ENCODE data around the gene TSPAN4. TPM values are rescaled to one million over a fixed set of nuclear protein-coding genes. Genes with fewer than 3 reads are reported as not detected.

The TSPAN4 gene
- total and polyA plus RNA-seq, 10 of the 15 experiments (the other 5 are each of a cell fraction or from before 2014, with no cell fraction given): 0.37 to 14.0 (median 8.5) TPM; not detected in 1

- RAD21 ChIA-PET (ENCODE audit: unreplicated experiment): interaction anchor here (0.8 to 1.9 kb wide), 5 partner anchors 9 to 77 kb away, joined by 3 to 13 read pairs (median 4); partner anchors contain the start of genes PIDD1 and RPLP2
- SMC1A ChIA-PET (ENCODE audit: uncharacterized antibody, unreplicated experiment): interaction anchor here (0.8 to 1.7 kb wide), 2 partner anchors 8 to 10 kb away, joined by 4 to 5 read pairs; partner anchors contain the start of gene RPLP2
- peaks cover under 1 to 6% of the 10 kb centered on the region in 2 experiments; a peak in 3 of 4 replicates for H3K36me3 ChIP-seq (ENCODE audit: control insufficient read depth in 2 of 2, insufficient read depth in 2 of 2, low read length in 1 of 2)
- in situ Hi-C loops (cut with MboI) (loop anchor here (25.0 kb wide), 1 partner anchor 1569 kb away; the partner anchor contains the start of gene CD81), intact Hi-C loops (cut with micrococcal nuclease; ENCODE audit: unreplicated experiment) (no loop called here)
- peaks cover 4% of the 10 kb centered on the region for H4K20me1 ChIP-seq (ENCODE audit: control insufficient read depth, insufficient read depth)
- POLR2A ChIA-PET: interaction anchor here (0.6 to 4.3 kb wide), 13 partner anchors 8 to 203 kb away, joined by 3 to 33 read pairs (median 7); partner anchors contain the start of genes CD151, CRACR2B, IRF7 and PIDD1
- H3K4me1 ChIP-seq (ENCODE audit: control insufficient read depth, insufficient read depth, low read length): no peaks in the 10 kb centered on the region; the same call in 1 of the 2 replicates
- CTCF ChIA-PET: interaction anchor here (1.2 to 1.3 kb wide), 2 partner anchors 8 to 24 kb away, joined by 4 read pairs; partner anchors contain the start of genes POLR2L and TSPAN4
- WGBS (ENCODE audit: insufficient coverage, insufficient replicate concordance, low lambda C conversion rate, missing lambda C conversion rate): 35% methylated on average over 20 of the region's 20 CpGs
- peak within 1 kb of the TSS; percentile 83 for H3K4me2 ChIP-seq (ENCODE audit: control insufficient read depth, insufficient read depth)
- DNase-seq (ENCODE audit: low read depth, low spot score) (no peak), ATAC-seq (no peak), FAIRE-seq (no peak)
- H2AFZ ChIP-seq (ENCODE audit: control insufficient read depth, low read depth, low read length): peak within 1 kb of the TSS; percentile 72
- H3K4me3 ChIP-seq: peak within 1 kb of the TSS; percentile 82
- peak within 1 kb of the TSS; percentile 73 for H3K27ac ChIP-seq (ENCODE audit: control insufficient read depth, insufficient read depth)
- no TSS peak for BruUV-seq (replicated peaks)
- H3K9ac ChIP-seq (ENCODE audit: control insufficient read depth, insufficient read depth, low read length): peak within 1 kb of the TSS; percentile 82
- H3K9me3 ChIP-seq (replicated peaks; ENCODE audit: control insufficient read depth, insufficient read depth, low read length): no peaks in the 10 kb centered on the region
- H3K27me3 ChIP-seq (replicated peaks in 1 of 2; ENCODE audit: control insufficient read depth in 2 of 2, insufficient read depth in 2 of 2, low read length in 1 of 2): no peaks in the 10 kb centered on the region
- peaks cover 5% of the 10 kb centered on the region for H3K79me2 ChIP-seq (ENCODE audit: control insufficient read depth, insufficient read depth, low read length)
- TF ChIP-seq BACH1 (IDR thresholded peaks at IDR 0.05; ENCODE audit: borderline replicate concordance): peak; percentile 33; the same call in 1 of the 2 replicates
- TF ChIP-seq HCFC1 (IDR thresholded peaks at IDR 0.05; ENCODE audit: low read length): no peak
- no peak for TF ChIP-seq CTCF (IDR thresholded peaks at IDR 0.05 in 2 of 3, conservative IDR thresholded peaks at IDR 0.05 in 1 of 3; ENCODE audit: control insufficient read depth in 2 of 3, extremely low read depth in 1 of 3, insufficient read depth in 1 of 3, low read depth in 3 of 3, low read length in 3 of 3)
Measured at GRCh38 chr11:818396-819128, 24.1 kb upstream of the TSPAN4 start, which contains the start of gene PNPLA2. PNPLA2 (plus strand) TSS chr11:818914; CDS start chr11:819719, 805 bp downstream.
